ENCODE data around the gene WRAP53. TPM values are rescaled to one million over a fixed set of nuclear protein-coding genes. Genes with fewer than 3 reads are reported as not detected.
A peak's percentile ranks its signal among the peaks of the same experiment; 100 is the strongest.

WRAP53 gene
- polyA plus RNA-seq, 1 experiment: 4.1 TPM

- Histone ChIP-seq H3K27me3 (ENCODE audit: control insufficient read depth, insufficient read depth, low read length) (peaks cover 30% of the 10 kb centered on the region), H3K9me3 (ENCODE audit: control insufficient read depth, insufficient read depth, low read length) (no peaks in the 10 kb centered on the region; the same call in 1 of the 2 replicates), H3K4me3 (ENCODE audit: low read depth, low read length) (no peak overlapping the region), H3K27ac (ENCODE audit: low read depth, low read length) (no peak overlapping the region)
- POLR2A ChIA-PET: no interaction called here
- no peak for TF ChIP-seq CTCF (IDR thresholded peaks at IDR 0.05; ENCODE audit: low read depth, low read length)
- CTCF ChIA-PET: interaction anchor here (0.7 to 1.6 kb wide), 3 partner anchors 8 to 21 kb away, joined by 5 to 7 read pairs (median 5); partner anchors contain the start of genes DNAH2 and TP53
- DNase-seq (ENCODE audit: low read depth, low spot score): no peak
Observed at GRCh38 chr17:7707858-7708750, 19.8 kb downstream of the WRAP53 start.

GRCh38 chr17:7709031-7709430 lies 20.8 kb downstream of the WRAP53 start:
- H3K27me3 ChIP-seq (ENCODE audit: control insufficient read depth, insufficient read depth, low read length): peaks cover 38% of the 10 kb centered on the region
- DNase-seq (ENCODE audit: low read depth, low spot score): no peak
- CTCF ChIA-PET: interaction anchor here (0.5 kb wide), 1 partner anchor 12 kb away, joined by 4 read pairs; no protein-coding TSS in a partner anchor
- TF ChIP-seq CTCF (IDR thresholded peaks at IDR 0.05; ENCODE audit: low read depth, low read length): no peak
- POLR2A ChIA-PET: no interaction called here
- H3K27ac ChIP-seq (ENCODE audit: low read depth, low read length): no peak overlapping the region
- H3K9me3 ChIP-seq (ENCODE audit: control insufficient read depth, insufficient read depth, low read length): no peaks in the 10 kb centered on the region; the same call in 1 of the 2 replicates
- no peak overlapping the region for H3K4me3 ChIP-seq (ENCODE audit: low read depth, low read length)

- ChIA-PET CTCF (interaction anchor here (1.0 kb wide), 1 partner anchor 22 kb away, joined by 5 read pairs; the partner anchor contains the start of gene WRAP53), POLR2A (no interaction called here)
- H3K27me3 ChIP-seq (ENCODE audit: control insufficient read depth, insufficient read depth, low read length): peaks cover 40% of the 10 kb centered on the region
- TF ChIP-seq CTCF (IDR thresholded peaks at IDR 0.05; ENCODE audit: low read depth, low read length): no peak
- H3K9me3 ChIP-seq (ENCODE audit: control insufficient read depth, insufficient read depth, low read length): no peaks in the 10 kb centered on the region; the same call in 1 of the 2 replicates
- no peak overlapping the region for H3K27ac ChIP-seq (ENCODE audit: low read depth, low read length)
- DNase-seq (ENCODE audit: low read depth, low spot score): no peak
- no peak overlapping the region for H3K4me3 ChIP-seq (ENCODE audit: low read depth, low read length)
Observed at GRCh38 chr17:7710301-7710700, 22.0 kb downstream of the WRAP53 start.

GRCh38 chr17:7711051-7711755 lies 22.9 kb downstream of the WRAP53 start:
- ChIA-PET POLR2A (no interaction called here), CTCF (interaction anchor here (1.0 kb wide), 1 partner anchor 23 kb away, joined by 5 read pairs; the partner anchor contains the start of gene WRAP53)
- no peak for DNase-seq (ENCODE audit: low read depth, low spot score)
- no peak overlapping the region for H3K27ac ChIP-seq (ENCODE audit: low read depth, low read length)
- peak; percentile 11; the same call in 1 of the 2 replicates for TF ChIP-seq CTCF (IDR thresholded peaks at IDR 0.05; ENCODE audit: low read depth, low read length)
- no peaks in the 10 kb centered on the region for H3K9me3 ChIP-seq (ENCODE audit: control insufficient read depth, insufficient read depth, low read length)
- no peak overlapping the region for H3K4me3 ChIP-seq (ENCODE audit: low read depth, low read length)
- H3K27me3 ChIP-seq (ENCODE audit: control insufficient read depth, insufficient read depth, low read length): peaks cover 31% of the 10 kb centered on the region
